HL-60 (cell line): ENCODE measurements around the gene SH3RF3.

Experiments
- DNase-seq, 2 experiments: peaks; one replicate each; pipeline ENCODE4 v3.0.0-alpha.2; 2010 to 2020; ENCODE audit warnings: low read depth in 1 of 2, low spot score in 1 of 2
- H3K27ac ChIP-seq: fragments of 250-450 bp; sonication (Bioruptor Pico); replicated peaks from 2 replicates; pipeline ENCODE4 v1.5.1; 2020; ENCODE audit warnings: mild to moderate bottlenecking, moderate library complexity
- H3K27me3 ChIP-seq: fragments of 250-450 bp; sonication (Bioruptor Pico); 2 replicates; pipeline ENCODE4 v1.5.1; 2021; ENCODE audit warnings: mild to moderate bottlenecking, moderate library complexity; ENCODE audit not compliant: insufficient read depth, poor library complexity, severe bottlenecking
- H3K4me3 ChIP-seq: replicated peaks from 2 replicates; pipeline ENCODE4 v1.5.1; 2011; ENCODE audit warnings: mild to moderate bottlenecking, control low read depth, low read length; ENCODE audit not compliant: insufficient read depth
- CTCF ChIP-seq: IDR thresholded peaks from one replicate; pipeline ENCODE4 v1.5.1; 2011; ENCODE audit warnings: low read length, control low read depth, inconsistent platforms; ENCODE audit not compliant: insufficient read depth
- GABPA ChIP-seq: IDR thresholded peaks from 2 replicates; pipeline ENCODE4 v1.6.1; 2012; ENCODE audit warnings: low read depth
- POLR2AphosphoS5 ChIP-seq: IDR thresholded peaks from 2 replicates; pipeline ENCODE4 v1.6.1; 2012; ENCODE audit warnings: low read depth
- REST ChIP-seq: IDR thresholded peaks from 2 replicates; pipeline ENCODE4 v1.6.1; 2012; ENCODE audit warnings: low read depth; ENCODE audit not compliant: insufficient replicate concordance
- SPI1 ChIP-seq: IDR thresholded peaks from 2 replicates; pipeline ENCODE4 v1.6.1; 2012; ENCODE audit warnings: low read depth, mild to moderate bottlenecking, borderline replicate concordance

Gene SH3RF3

GRCh38 chr2:109297566-109298490, 168.8 kb downstream of the SH3RF3 start:
- no peak for DNase-seq
- Histone ChIP-seq H3K27me3 (no peaks in the 10 kb centered on the region), H3K4me3 (no peak overlapping the region), H3K27ac (no peak overlapping the region)
- TF ChIP-seq GABPA (no peak), REST (no peak), SPI1 (no peak), POLR2AphosphoS5 (no peak), CTCF (no peak)

GRCh38 chr2:109298851-109299250, 169.8 kb downstream of the SH3RF3 start:
- Histone ChIP-seq H3K27me3 (no peaks in the 10 kb centered on the region), H3K27ac (no peak overlapping the region), H3K4me3 (no peak overlapping the region)
- TF ChIP-seq POLR2AphosphoS5: no peak
- TF ChIP-seq CTCF: no peak
- no peak for TF ChIP-seq GABPA
- no peak for TF ChIP-seq SPI1
- TF ChIP-seq REST: no peak
- no peak for DNase-seq

- Histone ChIP-seq H3K27me3 (no peaks in the 10 kb centered on the region), H3K4me3 (no peak overlapping the region), H3K27ac (no peak overlapping the region)
- TF ChIP-seq GABPA (no peak), SPI1 (no peak), REST (no peak)
- DNase-seq: no peak
Measured at GRCh38 chr2:109299536-109299935, 170.5 kb downstream of the SH3RF3 start.
